Measurements from ENCODE around the gene LRP5.

LRP5 gene

GRCh38 chr11:68302256-68302655 lies 10.1 kb upstream of the LRP5 start:
- no peak overlapping the region for H3K4me3 ChIP-seq (ENCODE audit: severe bottlenecking)
- no peak overlapping the region for H3K27ac ChIP-seq (ENCODE audit: poor library complexity, severe bottlenecking)
- ATAC-seq (ENCODE audit: low read depth) = no peak
- H3K27me3 ChIP-seq (ENCODE audit: insufficient read depth, poor library complexity, severe bottlenecking) = no peaks in the 10 kb centered on the region
- no peaks in the 10 kb centered on the region for H3K9me3 ChIP-seq (ENCODE audit: severe bottlenecking)
- H3K4me1 ChIP-seq (ENCODE audit: insufficient read depth, poor library complexity, severe bottlenecking) = peaks cover 7% of the 10 kb centered on the region
- DNase-seq (ENCODE audit: low spot score) = no peak
- TF ChIP-seq CTCF (IDR thresholded peaks at IDR 0.05; ENCODE audit: poor library complexity, severe bottlenecking) = no peak
- no peaks in the 10 kb centered on the region for H3K36me3 ChIP-seq (ENCODE audit: low read depth)

GRCh38 chr11:68302670-68303069 lies 9.7 kb upstream of the LRP5 start:
- Histone ChIP-seq H3K27me3 (ENCODE audit: insufficient read depth, poor library complexity, severe bottlenecking) (no peaks in the 10 kb centered on the region), H3K9me3 (ENCODE audit: severe bottlenecking) (no peaks in the 10 kb centered on the region), H3K36me3 (ENCODE audit: low read depth) (no peaks in the 10 kb centered on the region), H3K27ac (ENCODE audit: poor library complexity, severe bottlenecking) (no peak overlapping the region), H3K4me3 (ENCODE audit: severe bottlenecking) (no peak overlapping the region), H3K4me1 (ENCODE audit: insufficient read depth, poor library complexity, severe bottlenecking) (peaks cover 7% of the 10 kb centered on the region)
- ATAC-seq (ENCODE audit: low read depth) (peak; percentile 70), DNase-seq (ENCODE audit: low spot score) (no peak)
- TF ChIP-seq CTCF (IDR thresholded peaks at IDR 0.05; ENCODE audit: poor library complexity, severe bottlenecking) = no peak

- H3K4me3 ChIP-seq (ENCODE audit: severe bottlenecking) = no peak overlapping the region
- H3K27me3 ChIP-seq (ENCODE audit: insufficient read depth, poor library complexity, severe bottlenecking) = no peaks in the 10 kb centered on the region
- ATAC-seq (ENCODE audit: low read depth) = no peak
- no peak for DNase-seq (ENCODE audit: low spot score)
- no peaks in the 10 kb centered on the region for H3K36me3 ChIP-seq (ENCODE audit: low read depth)
- TF ChIP-seq CTCF (IDR thresholded peaks at IDR 0.05; ENCODE audit: poor library complexity, severe bottlenecking) = no peak
- no peaks in the 10 kb centered on the region for H3K9me3 ChIP-seq (ENCODE audit: severe bottlenecking)
- no peak overlapping the region for H3K27ac ChIP-seq (ENCODE audit: poor library complexity, severe bottlenecking)
- peaks cover 7% of the 10 kb centered on the region for H3K4me1 ChIP-seq (ENCODE audit: insufficient read depth, poor library complexity, severe bottlenecking)
Measured at GRCh38 chr11:68303083-68303482, 9.3 kb upstream of the LRP5 start.

GRCh38 chr11:68303982-68304780 lies 8.2 kb upstream of the LRP5 start:
- DNase-seq (ENCODE audit: low spot score) (no peak), ATAC-seq (ENCODE audit: low read depth) (no peak)
- H3K4me3 ChIP-seq (ENCODE audit: severe bottlenecking) = no peak overlapping the region
- no peak for TF ChIP-seq CTCF (IDR thresholded peaks at IDR 0.05; ENCODE audit: poor library complexity, severe bottlenecking)
- no peaks in the 10 kb centered on the region for H3K27me3 ChIP-seq (ENCODE audit: insufficient read depth, poor library complexity, severe bottlenecking)
- no peak overlapping the region for H3K27ac ChIP-seq (ENCODE audit: poor library complexity, severe bottlenecking)
- H3K36me3 ChIP-seq (ENCODE audit: low read depth) = no peaks in the 10 kb centered on the region
- no peaks in the 10 kb centered on the region for H3K9me3 ChIP-seq (ENCODE audit: severe bottlenecking)
- H3K4me1 ChIP-seq (ENCODE audit: insufficient read depth, poor library complexity, severe bottlenecking) = peaks cover 7% of the 10 kb centered on the region

- peaks cover 7% of the 10 kb centered on the region for H3K4me1 ChIP-seq (ENCODE audit: insufficient read depth, poor library complexity, severe bottlenecking)
Measured at GRCh38 chr11:68306636-68307035, 5.8 kb upstream of the LRP5 start.

More at GRCh38 chr11:68306636-68307035, 5.8 kb upstream of the LRP5 start:
- TF ChIP-seq CTCF (IDR thresholded peaks at IDR 0.05; ENCODE audit: poor library complexity, severe bottlenecking) = no peak
- Histone ChIP-seq H3K4me3 (ENCODE audit: severe bottlenecking) (no peak overlapping the region), H3K27ac (ENCODE audit: poor library complexity, severe bottlenecking) (no peak overlapping the region), H3K36me3 (ENCODE audit: low read depth) (no peaks in the 10 kb centered on the region), H3K9me3 (ENCODE audit: severe bottlenecking) (no peaks in the 10 kb centered on the region), H3K27me3 (ENCODE audit: insufficient read depth, poor library complexity, severe bottlenecking) (no peaks in the 10 kb centered on the region)
- no peak for ATAC-seq (ENCODE audit: low read depth)
- DNase-seq (ENCODE audit: low spot score) = no peak

Data from RWPE2 (cell line).